NCI-H774 (cell line): ENCODE measurements around the gene NDRG2.
A peak's percentile ranks its signal among the peaks of the same experiment; 100 is the strongest.

Experiments
- DNase-seq: peaks from one replicate; lab custom pipeline; 2025; lab: John Stamatoyannopoulos, UW

The NDRG2 gene

DNA sequence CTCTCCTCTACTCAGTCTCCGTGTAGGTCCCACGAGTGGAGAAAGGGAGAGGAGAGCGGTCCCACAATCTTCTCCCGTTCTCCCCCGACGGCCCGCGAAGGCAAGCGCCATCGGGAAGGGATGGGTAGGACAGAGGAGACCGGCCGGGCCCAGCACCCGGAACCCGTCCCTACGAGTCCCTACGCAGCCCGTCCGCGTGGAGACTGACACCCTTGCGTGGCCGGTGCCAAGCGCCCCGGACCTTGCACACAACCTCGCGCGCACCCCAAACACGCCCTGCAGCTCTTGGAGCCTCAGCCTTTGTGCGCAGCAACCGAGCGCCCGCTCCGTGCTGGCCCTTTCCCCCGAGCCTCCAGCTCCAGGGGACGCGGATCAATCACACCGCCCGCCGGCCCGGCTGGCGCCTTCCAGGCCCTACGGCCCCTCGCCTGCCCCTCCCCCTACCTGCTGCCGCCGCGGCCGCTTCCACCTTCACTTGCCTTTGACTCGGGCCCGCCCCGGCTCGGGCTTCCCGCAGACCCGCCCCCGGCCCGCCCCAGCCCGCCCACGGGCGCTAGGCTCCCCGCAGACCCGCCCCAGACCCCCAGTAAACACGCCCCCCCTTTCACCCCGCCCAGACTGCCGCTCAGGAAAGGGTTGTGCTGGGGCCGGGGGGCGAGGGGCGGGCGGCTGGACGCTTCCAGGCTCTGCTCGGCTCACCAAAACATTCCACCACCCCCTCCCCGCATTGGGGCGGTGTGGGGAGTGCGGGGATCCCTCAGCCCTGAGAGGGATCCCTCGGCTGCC is at the start of gene NDRG2:
NDRG2 (minus strand) TSS at position 477 of the 786 bp plus-strand sequence. CDS start 1,746 bp downstream, outside the sequence.
- DNase-seq = peak; percentile 42

DNA sequence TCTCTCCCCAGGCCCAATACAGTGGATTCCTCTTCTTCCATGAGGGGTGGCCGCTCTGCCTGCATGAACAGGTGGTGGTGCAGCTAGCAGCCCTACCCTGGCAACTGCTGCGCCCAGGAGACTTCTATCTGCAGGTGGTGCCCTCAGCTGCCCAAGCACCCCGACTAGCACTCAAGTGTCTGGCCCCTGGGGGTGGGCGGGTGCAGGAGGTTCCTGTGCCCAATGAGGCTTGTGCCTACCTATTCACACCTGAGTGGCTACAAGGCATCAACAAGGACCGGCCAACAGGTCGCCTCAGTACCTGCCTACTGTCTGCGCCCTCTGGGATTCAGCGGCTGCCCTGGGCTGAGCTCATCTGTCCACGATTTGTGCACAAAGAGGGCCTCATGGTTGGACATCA is 49.1 kb upstream of the NDRG2 start:
- DNase-seq = no peak

DNA sequence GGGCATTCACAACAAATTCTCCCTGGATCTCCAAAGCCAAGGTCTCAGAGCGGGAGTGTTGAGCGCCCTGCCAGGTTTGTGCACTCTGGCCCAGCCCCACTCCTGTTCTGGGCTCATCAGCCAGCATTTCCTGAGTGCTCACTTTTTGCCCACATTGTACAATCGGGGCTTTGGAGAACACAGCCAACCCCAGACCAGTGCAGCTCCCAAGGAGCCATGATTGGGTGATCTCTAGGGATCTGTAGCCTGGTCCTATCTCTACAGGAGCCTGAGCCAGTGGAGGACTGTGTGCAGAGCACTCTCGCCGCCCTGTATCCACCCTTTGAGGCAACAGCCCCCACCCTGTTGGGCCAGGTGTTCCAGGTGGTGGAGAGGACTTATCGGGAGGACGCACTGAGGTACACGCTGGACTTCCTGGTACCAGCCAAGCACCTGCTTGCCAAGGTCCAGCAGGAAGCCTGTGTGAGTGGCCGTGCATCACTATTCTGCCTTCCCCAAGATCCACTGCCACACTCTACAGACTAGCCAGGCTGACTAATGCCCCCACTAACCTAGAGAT is 48.0 kb upstream of the NDRG2 start:
- DNase-seq = peak; percentile 50

DNA sequence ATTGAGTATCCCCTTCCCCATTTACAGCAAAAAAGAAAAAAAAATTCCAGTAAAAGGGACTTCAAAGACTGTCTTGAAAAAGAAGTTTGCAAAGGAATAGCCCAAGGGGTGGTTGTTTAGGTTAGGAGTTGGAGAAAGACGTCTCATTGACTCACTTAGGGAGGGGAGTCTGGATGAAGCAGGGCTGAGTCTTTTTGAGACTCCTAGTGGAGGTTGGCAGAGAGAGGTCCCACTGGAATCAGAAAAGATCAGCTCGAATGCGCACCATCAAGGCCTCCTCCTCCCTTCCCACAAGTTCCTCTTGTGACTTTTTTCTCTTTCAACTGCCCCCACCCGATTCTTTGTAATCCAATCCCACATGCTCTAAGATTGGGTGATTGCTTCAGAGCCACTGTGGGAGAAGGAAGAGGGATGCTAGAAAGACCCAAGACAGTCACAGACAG is 47.2 kb upstream of the NDRG2 start:
- no peak for DNase-seq

DNA sequence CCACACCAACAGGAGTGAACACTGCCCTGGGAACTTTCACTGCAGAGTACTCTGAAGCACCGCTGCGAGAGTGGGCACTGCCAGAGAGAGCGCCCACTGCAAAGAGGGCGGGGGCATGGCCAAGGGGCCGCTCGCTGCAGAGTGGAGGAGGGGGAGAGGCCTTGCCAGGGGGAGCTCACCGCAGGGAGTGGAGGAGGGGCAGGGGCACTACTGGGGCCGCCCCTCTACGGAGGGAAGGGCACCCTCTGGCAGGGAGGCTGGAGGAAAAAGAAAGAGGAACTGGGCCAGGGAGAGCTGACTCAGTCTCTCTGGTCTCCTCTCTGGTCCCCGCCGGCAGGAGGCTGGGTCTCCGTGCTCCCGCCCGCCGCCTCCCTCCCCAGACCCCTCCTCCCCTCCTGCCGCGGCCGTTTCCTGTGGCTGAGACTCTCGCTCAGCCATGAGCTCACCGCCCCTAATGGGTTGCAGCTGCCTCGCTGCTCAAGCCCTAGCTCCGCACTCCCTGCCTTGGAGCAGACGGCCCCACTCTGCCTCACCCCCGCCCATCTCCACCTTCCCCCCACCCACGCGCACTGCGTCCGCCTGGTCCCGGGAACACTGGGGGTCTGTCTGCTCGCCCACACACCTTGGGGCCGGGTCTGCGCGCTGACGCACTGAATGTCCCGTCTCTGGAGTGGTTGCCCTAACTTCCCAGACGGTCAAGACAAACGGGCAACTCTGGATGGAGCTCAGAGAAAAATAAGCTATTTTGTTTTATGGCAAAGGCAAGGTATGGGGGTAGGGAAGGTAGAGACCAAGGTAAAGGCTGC is 46.6 kb upstream of the NDRG2 start:
- peak; percentile 78 for DNase-seq

DNA sequence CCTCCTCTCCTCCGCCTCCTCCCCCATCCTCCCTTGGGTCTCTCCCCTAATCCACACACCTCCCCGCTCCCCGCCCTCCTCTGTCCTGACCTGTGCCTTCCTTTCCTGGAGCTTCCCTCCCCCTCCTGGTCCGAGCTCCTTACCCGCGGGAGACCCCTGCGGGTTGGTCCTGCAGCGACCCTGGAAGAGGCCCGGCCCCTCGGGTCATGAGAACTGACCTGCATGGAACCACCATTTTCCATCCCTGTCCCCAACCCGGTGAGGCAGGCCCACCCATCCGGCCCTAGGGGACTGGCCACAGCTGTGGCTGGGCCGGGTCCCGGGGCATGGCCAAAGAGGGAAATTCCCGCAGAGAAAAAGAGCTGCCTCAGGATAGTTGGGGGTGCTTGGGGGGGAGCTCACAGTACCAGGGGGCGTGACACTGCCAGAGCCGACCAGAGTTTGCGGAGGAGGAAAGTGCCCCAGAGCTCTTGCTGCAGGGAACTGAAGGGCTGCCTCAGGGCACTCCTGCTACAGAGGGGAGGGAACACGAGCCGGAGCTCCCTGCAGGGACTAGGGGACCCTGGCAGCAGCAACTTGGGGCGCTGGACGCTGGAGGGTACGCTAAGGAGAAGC is 45.9 kb upstream of the NDRG2 start:
- no peak for DNase-seq

DNA sequence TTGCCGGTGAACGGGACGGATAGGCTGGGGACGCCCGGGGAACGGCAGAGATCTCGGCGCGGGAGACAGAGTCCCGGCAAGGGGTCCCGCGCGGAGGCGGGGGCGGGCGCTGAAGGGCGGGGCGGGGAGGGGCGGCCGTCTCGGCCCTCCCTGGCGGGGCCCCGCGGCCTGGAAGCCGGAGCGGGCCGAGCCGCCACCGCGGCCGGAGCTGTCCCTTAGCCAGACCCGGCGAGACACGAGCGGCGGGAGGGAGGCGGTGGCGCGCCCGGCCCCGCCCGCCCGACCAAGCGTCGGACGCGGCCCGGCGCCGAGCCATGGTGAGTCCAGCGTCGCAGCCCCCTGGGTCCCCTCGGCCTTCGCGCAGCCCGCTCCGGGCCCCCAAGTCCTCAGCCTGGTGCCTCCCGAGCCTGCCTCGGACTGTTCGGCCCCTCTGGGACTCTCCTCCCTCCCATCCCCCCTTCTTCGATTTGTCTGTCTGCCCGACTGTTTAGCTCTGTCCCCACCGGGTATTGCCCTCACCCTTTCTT is 45.3 kb upstream of the NDRG2 start, which contains the start of gene ARHGEF40:
ARHGEF40 (plus strand) TSS at position 222 of the 527 bp plus-strand sequence; CDS start at position 315, 93 bp downstream.
- peak; percentile 56 for DNase-seq

DNA sequence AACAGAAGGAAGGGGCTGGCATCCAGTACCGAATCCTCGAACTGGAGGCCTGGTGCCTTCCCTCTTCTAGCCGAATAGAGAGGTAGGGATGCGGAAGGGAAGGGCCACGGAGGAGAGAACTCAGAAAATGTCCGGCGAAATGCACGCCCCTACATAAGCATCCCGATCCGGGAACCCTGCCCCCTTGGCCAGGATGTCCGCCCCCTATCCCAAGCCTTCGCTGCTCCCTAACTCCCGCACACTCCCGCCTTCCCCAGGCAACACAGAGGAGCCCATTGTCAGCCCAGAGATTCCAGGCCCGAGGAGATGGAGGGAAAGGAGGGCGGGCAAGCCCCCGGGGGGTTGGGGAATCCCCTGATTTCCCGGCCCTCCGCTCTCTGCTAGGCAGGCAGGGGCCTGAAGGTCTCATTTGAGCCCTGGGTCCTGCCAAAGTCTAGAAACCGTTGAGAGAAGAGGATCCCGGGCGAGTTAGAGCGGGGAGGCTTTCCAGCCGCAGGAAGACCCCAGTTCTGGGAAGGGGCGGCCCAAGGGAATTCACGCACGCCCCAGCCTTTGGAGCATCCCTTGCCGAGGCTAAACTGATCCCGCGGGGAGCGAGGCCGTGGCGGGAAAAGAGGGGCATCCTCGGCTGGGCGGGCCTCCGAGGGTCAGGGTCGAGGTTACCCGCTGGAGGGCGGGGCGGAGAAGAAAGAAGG is 44.7 kb upstream of the NDRG2 start:
- DNase-seq = no peak

DNA sequence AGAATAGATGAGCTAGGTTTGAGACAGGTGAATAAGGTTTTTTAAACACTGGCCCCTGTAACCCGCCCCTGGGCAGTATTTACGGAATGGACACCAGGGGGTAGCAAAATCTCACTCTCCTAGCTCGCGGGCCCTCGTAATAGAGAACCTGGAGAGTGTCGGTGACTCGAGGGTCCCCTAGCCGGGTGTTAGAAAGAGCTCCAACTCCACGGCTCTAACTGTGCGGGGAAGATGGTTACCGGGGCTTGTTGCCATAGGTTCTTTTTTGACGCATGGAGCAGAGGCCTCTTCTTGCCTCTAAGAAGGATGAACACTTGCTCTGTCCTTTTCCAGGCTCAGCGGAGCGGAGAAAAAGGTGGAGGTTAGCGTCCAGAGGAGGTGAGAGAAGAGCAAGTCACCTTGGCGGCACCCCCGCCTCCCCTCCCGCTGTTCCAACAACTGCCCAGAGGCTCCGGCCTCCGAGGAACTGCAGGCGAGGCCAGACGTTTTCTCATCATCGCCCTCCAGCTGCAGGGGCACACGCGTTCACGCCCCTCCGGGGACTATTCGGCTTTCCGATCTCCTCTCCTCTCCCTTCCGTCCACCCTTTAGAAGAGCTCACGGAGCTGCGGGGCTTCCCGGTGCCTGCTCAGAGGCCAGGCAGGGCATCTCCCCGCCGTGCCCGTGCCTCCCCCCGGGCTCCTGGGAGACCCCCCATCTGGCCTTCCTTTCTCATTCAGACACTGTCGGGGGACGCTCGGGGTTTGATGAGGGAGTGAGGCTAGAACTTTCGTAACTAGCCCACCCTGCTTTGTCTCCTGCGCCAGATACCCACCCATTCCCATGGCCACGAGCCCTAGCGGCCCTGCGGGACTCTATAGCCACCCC is 43.9 kb upstream of the NDRG2 start:
- peak; percentile 55 for DNase-seq

DNA sequence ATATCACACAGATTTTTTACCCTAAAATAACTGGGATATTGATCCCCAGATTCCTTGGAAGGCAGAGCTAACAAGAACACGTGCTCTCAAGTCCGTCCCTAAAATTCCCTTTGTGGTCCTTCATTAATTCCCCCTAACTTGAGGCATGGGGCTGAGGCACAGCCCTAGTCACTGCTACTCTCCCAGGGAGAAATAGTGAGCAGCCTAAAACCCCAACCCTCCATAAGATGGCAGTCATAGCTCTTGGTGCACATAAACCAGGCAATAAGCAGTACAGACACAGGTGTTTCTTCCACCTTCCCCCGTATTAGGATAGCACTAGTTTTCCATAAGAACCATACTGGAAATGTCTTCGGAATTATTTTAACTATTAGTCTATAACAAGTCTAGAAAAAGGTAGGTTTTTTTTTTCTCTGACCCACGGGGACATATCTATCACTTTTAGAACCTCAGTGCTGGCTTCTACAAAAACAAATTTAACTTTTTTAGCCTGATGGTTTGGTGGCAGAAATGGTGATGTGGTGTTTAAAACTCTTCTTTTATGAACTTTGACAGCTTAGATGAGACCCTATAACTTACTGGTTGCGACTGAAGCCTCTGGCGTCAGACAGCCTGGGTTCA is 42.1 kb upstream of the NDRG2 start:
- DNase-seq = no peak

DNA sequence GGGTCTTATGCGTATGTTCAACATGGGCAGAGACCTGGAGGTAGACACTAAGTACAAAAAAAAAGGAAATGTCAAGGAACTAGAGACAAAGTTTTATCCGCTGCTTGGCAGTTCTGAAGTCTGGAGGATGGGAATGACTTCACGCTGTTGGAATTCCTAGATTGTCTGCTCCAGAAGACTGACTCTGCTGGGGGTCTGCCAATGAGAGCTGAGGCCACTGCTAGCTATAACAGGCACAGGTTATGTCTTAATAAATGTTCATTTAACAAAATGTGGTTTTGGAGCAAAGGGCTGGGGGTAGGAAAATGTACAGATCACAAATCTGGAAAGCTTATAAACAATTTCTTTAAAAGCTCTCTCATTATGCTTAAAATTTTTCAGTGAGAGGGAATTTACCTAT is 38.6 kb upstream of the NDRG2 start:
- DNase-seq = no peak

DNA sequence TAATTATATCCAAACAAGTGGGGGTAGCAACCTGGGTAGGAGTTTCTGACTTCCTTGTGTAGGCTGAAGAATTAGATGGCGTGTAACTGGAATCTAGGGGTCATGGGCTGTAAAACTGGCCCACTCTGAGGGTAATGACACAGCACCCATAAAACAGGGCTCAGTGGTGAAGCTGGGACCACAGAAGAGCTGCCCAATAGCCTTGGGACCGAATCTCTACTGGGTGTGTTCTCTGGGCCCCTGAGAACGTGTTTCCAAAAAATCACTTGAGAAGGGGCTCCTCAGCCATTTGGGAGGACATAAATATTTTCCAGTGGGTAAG is 36.4 kb upstream of the NDRG2 start:
- DNase-seq = no peak

DNA sequence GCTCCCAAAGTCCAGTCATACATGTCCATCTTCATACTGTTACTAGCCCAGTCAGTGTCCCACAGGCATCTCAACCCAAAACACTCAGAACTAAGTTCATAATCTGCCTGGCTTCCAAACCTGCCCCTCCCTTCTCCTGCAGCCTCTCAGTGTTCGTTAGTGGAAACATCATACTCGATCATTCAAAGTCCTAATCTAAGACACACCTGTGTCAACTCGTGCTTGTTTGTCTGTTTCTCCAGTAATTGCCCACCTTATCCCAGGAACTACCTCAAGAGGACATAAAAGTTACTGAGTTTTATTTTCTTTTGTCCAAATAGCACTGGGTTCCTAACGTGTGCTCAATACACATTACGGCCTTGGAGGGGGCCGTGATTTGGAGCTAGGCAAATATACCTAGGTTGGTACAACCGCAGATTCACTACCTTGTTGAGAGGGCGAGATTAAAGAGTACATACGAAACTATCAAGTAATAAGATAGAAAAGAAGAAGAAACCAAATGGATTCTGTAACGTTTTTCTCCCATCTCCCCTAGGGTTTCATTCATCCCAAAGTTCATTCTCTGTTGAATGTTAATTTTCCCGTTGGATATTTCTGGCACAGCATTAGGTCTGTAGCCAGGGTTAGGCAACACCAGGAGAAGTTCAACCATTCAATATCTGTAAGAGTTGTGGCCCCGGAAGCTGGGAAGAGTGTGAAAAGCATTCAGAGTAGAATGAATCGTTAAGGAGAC is 35.9 kb upstream of the NDRG2 start:
- no peak for DNase-seq

DNA sequence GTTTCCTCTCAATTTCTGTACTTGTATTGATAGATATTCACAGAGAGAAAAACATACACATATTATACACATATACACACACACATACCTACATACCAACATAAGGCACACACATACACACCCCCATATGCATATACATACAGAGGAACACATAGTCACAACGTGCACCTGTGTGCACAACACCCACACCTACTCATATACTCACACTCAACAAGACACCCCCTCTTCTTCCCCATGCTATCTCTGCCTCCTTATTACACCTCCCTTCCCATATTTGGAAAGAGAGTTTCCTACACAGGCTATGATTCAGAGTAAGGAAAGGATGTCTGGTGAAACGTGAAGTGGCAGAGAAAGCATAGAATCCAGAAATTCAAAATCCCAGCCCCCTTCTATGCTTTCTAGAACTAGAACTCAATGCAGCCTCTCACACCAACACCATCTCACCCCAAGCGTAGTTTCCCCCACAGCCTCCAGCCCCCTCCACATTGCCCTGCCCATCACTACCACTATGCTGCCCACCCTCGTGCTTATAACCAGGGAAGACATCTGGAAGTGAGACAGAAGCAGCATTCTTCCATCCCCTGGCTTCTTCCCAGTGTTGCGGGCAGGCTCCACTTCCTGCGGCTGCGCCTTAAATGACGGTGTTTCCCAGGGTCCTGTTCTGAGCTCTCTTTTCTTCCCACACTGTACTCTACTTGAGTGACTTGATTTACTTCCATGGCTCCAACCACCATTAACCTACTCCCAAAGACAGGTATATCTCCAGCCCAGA is 35.2 kb upstream of the NDRG2 start:
- no peak for DNase-seq

DNA sequence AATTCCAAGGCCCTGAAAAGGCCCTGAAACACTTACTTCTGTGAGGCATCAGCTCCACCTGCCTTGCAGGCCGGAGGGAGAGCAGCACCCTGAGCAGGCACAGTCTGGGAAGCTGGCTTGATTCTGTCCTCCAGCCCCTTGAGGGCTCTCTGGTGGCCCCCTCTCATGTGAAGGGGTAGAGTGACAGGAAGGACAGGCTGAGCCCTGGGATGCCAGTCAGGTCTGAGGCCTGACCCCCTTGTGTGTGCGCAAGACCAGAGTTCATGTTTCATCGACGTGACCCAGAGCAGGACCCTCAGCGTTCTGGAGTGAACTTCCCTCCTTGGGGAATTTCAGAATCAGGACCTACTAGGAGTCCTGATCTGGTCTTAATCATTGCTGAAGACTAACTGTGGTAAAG is 34.0 kb upstream of the NDRG2 start:
- DNase-seq = no peak

DNA sequence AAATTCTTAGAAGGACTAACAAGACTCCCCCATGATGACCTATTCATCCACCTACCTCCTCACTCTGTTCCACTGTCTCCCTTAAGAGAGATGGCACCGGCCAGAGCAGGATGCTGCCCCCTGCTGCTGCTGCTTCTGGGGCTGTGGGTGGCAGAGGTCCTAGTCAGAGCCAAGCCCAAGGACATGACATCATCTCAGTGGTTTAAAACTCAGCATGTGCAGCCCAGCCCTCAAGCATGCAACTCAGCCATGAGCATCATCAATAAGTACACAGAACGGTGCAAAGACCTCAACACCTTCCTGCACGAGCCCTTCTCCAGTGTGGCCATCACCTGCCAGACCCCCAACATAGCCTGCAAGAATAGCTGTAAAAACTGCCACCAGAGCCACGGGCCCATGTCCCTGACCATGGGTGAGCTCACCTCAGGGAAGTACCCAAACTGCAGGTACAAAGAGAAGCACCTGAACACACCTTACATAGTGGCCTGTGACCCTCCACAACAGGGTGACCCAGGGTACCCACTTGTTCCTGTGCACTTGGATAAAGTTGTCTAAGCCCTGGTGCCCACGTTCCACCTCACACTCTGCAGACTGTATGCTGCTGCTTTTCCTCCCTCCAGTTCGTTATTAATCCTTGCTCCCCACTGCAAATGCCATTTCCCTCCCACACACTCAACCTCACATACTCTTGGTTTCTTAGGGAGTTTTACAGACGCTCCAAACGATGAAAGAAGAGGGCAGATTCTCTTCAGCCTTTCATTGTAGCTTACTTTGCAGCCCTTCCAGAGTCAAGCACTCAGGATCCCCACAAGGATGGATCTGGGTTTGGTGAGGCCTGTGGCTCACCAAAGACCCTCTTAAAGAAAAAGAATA is 33.2 kb upstream of the NDRG2 start, which contains the start of gene RNASE8:
RNASE8 (plus strand) TSS at position 20 of the 873 bp plus-strand sequence; CDS start at position 91, 71 bp downstream.
- no peak for DNase-seq

DNA sequence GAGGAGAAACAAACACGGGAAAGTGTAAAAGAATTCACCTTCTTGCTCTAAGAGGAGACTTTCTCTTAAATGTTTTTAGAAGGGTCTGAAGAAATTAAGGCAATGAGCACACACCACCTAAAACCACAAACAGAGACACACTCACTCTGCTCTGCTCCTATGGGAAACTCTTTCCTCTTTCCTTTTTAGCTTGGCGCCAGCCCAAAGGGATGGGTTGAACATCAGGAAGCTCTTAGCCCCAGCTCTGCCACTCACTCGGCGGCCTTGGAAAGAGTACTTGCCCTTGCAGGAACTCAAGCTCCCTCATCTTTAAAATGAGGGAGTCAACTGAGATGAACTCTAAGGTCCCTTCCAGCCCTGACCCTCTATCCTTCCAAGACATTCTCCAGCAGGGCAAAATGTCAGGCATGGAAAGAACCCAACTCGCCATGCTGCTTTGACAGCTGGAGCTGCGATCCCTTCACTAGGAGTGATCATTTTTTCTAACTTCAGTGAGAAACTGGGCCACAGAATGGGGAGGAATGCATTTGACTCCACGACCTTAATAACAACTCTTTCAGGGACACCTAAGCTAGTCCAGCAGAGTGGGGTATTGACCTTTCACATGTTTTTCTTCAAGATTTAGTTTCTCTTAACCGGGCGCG is 31.8 kb upstream of the NDRG2 start:
- DNase-seq = no peak
